Duodenal mucosa (tissue), 2 donors: ENCODE data around the gene SUSD6.
"Not testable (repeated sequence)": the region's sequence is repeated elsewhere in the genome, so short reads cannot be mapped to it uniquely, and the experiment has no call there.

Experiments used
- H3K27ac ChIP-seq: one replicate; pipeline ENCODE4 v1.7.0; 2013; ENCODE audit warnings: low read depth, low read length
- H3K27me3 ChIP-seq, 2 donors: one replicate each; pipeline ENCODE4 v1.7.0; 2013; ENCODE audit warnings: low read length in 2 of 2, control low read depth in 1 of 2; ENCODE audit not compliant: insufficient read depth in 2 of 2, control insufficient read depth in 1 of 2
- H3K36me3 ChIP-seq, 2 donors: one replicate each; pipeline ENCODE4 v1.7.0; 2013; ENCODE audit warnings: low read length in 2 of 2, control low read depth in 1 of 2; ENCODE audit not compliant: insufficient read depth in 2 of 2, control insufficient read depth in 1 of 2
- H3K4me1 ChIP-seq, 2 donors: one replicate each; pipeline ENCODE4 v1.7.0; 2013; ENCODE audit warnings: low read length in 2 of 2, control low read depth in 1 of 2; ENCODE audit not compliant: insufficient read depth in 2 of 2, control insufficient read depth in 1 of 2
- H3K4me3 ChIP-seq, 2 donors: one replicate each; pipeline ENCODE4 v1.7.0; 2013; ENCODE audit warnings: low read length in 2 of 2, low read depth in 1 of 2
- H3K9ac ChIP-seq, 2 donors: one replicate each; pipeline ENCODE4 v1.7.0; 2013; ENCODE audit warnings: low read length in 2 of 2, low read depth in 1 of 2
- H3K9me3 ChIP-seq, 2 donors: one replicate each; pipeline ENCODE4 v1.7.0; 2013; ENCODE audit warnings: low read length in 2 of 2, control low read depth in 1 of 2; ENCODE audit not compliant: control insufficient read depth in 1 of 2

SUSD6 gene

DNA sequence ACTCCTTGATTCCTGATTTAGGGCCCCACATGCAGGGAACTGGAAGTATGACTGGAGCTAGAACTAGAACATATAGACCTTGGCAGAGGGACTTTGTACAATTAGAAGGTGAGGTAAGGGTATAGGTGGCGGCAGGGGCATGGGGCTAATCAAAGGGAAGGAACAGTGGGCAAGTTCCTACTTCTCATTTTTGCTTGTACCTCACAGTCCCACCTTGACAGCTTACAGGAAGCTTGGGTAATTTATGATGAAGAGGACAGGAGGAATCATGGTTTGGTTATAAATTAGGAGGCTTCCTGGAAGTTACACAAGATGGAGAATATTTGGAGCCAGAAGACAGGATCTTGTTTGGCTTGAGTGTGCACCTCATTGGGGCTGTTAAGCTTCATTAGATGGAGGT, 33.4 kb downstream of the SUSD6 start:
- H3K9ac ChIP-seq: peak overlapping the region in 1 of 2 donors; percentile 20
- H3K27me3 ChIP-seq: no peaks in the 10 kb centered on the region
- H3K9me3 ChIP-seq: peaks cover 3 to 4% of the 10 kb centered on the region in 2 donors
- H3K36me3 ChIP-seq: no peaks in the 10 kb centered on the region
- peaks cover 58 to 59% of the 10 kb centered on the region in 2 donors for H3K4me1 ChIP-seq
- no peak overlapping the region for H3K27ac ChIP-seq
- peak overlapping the region in 1 of 2 donors; percentile 11 for H3K4me3 ChIP-seq

DNA sequence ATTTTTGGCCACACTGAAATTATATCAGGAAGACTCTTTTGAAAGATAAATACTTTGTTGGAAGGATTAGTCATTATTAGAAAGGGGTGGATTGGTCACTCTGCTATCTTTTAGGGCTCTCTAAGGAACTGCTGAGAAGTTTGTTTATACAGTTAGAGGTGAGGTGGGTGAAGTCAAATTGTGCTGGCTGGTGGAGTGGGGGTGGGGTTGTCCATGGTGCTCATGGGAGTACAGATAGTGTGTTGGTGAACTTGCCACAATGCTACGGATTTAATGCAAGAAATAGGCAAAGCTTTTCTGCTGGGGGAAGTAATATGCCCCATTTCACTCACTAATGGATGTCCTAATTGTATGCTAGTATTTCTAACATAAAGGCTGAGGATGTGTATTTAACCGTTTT, 35.8 kb downstream of the SUSD6 start:
- H3K27me3 ChIP-seq: no peaks in the 10 kb centered on the region
- H3K9ac ChIP-seq: no peak overlapping the region
- H3K9me3 ChIP-seq: no peaks in the 10 kb centered on the region
- H3K36me3 ChIP-seq: no peaks in the 10 kb centered on the region
- no peak overlapping the region for H3K27ac ChIP-seq
- H3K4me3 ChIP-seq: no peak overlapping the region
- H3K4me1 ChIP-seq: peaks cover 81 to 82% of the 10 kb centered on the region in 2 donors

DNA sequence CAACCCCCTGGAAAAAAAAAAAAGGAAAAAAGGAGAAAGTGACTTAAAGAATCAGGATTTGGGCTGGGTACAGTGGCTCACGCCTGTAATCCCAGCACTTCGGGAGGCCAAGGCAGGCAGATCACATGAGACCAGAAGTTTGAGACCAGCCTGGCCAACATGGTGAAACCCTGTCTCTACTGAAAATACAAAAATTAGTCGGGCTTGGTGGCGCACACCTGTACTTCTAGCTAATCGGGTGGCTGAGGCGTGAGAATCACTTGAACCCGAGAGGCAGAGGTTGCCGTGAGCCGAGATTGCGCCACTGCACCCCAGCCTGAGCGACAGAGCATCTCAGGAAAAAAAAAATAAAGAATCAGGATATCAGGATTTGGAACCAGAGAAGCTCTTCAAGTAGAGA, 36.2 kb downstream of the SUSD6 start:
- H3K4me3 ChIP-seq, H3K9me3 ChIP-seq, H3K9ac ChIP-seq, H3K27ac ChIP-seq, H3K27me3 ChIP-seq, H3K36me3 ChIP-seq: not testable (repeated sequence)
- peaks cover 84 to 85% of the 10 kb centered on the region in 2 donors for H3K4me1 ChIP-seq

DNA sequence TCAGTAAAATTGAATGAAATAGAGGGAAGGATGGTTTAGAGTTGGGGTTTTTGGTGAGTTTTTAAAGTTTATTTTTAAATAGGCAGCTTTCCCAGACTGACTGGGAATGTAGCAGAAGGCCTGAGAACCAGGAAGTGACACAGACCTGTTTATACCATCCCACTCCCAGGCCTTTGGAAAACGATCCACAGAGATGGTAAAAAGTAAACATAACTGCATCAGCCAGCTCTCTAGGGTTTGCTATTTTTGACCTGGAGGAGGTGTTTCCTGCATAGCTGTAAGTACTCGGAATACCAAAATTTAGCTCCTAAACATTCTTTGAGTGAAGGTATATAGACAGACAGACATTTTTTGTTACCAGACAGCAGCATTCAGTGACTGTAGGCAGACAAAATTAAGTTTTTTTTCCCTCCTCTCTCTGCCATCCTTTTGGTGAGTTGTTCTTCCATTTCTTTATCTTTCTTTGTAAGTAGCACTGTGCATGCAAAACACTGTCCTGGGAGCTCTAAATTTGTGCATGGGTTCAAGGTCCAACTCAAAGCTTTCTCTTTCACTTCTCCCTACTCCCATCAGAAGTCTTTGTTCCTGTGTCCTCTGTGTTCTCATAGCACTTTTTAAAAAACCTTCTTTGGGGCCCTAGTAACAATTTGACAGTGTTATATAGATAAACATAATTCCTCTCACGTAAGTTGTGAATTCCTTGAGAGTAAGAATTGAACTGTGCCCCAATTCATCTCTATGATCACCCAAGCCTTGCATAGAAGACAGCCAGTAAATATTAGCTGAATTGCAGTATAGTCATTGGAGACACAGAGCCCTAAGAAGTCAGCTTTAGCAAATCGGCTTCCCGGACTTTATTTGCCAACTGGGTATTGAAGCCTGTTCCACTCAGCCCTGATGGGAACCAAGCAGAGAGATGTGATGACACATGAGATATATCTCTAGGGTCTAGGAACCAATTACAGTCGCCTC, 37.4 kb downstream of the SUSD6 start:
- Histone ChIP-seq H3K27me3 (no peaks in the 10 kb centered on the region), H3K9me3 (no peaks in the 10 kb centered on the region), H3K9ac (peak overlapping the region; percentile 34 to 45), H3K4me1 (peaks cover 84 to 85% of the 10 kb centered on the region in 2 donors), H3K27ac (peak overlapping the region; percentile 57), H3K4me3 (peak overlapping the region; percentile 19 to 31), H3K36me3 (no peaks in the 10 kb centered on the region)

DNA sequence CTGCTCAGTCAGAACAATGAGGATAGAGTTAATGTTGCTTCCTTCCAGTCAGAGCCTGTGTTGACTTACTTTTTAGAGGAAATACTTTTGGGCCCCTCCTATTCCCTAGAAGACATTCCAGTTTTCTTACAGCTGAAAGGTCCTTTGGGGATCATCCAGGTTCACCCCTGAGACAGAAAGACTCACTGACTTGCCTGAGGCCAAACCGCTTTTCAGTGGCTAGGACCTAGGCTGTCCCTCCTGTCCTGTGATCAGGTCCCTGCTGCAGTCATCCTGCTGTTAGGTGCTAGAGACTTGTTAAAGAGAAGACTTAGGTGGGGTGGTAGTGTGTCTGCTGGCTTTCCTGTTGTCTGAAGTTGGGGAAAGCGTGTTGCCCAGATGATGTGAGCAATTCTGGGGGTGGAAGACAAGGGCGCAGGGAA, 39.6 kb downstream of the SUSD6 start:
- H3K4me1 ChIP-seq: peaks cover 84 to 86% of the 10 kb centered on the region in 2 donors
- peak overlapping the region; percentile 31 to 55 for H3K9ac ChIP-seq
- no peaks in the 10 kb centered on the region for H3K27me3 ChIP-seq
- H3K27ac ChIP-seq: peak overlapping the region; percentile 48
- H3K4me3 ChIP-seq: peak overlapping the region; percentile 11 to 38
- no peaks in the 10 kb centered on the region for H3K9me3 ChIP-seq
- H3K36me3 ChIP-seq: no peaks in the 10 kb centered on the region

DNA sequence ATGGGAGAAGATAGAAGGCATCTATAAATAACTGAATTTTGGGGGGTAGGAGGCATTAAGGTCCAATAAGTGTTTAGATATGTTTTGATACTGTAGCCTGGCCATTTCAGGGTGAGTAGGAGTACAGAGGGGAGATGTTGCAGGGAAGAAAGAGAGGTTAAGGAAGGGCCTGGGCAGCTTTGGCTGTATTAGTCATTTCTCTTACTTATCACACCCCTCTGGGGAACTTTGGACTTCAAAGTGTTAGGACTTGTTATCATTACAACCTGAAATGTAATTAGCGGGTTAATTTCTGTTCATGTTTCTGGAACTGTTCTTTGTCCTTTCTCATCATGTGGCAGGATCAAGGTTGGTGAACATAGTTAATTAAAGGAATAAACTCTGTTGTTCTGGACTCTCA, 40.3 kb downstream of the SUSD6 start:
- no peaks in the 10 kb centered on the region for H3K36me3 ChIP-seq
- H3K27ac ChIP-seq: peak overlapping the region; percentile 67
- no peaks in the 10 kb centered on the region for H3K9me3 ChIP-seq
- H3K4me1 ChIP-seq: peaks cover 86 to 89% of the 10 kb centered on the region in 2 donors
- H3K9ac ChIP-seq: peak overlapping the region; percentile 31 to 55
- H3K4me3 ChIP-seq: no peak overlapping the region
- H3K27me3 ChIP-seq: no peaks in the 10 kb centered on the region

DNA sequence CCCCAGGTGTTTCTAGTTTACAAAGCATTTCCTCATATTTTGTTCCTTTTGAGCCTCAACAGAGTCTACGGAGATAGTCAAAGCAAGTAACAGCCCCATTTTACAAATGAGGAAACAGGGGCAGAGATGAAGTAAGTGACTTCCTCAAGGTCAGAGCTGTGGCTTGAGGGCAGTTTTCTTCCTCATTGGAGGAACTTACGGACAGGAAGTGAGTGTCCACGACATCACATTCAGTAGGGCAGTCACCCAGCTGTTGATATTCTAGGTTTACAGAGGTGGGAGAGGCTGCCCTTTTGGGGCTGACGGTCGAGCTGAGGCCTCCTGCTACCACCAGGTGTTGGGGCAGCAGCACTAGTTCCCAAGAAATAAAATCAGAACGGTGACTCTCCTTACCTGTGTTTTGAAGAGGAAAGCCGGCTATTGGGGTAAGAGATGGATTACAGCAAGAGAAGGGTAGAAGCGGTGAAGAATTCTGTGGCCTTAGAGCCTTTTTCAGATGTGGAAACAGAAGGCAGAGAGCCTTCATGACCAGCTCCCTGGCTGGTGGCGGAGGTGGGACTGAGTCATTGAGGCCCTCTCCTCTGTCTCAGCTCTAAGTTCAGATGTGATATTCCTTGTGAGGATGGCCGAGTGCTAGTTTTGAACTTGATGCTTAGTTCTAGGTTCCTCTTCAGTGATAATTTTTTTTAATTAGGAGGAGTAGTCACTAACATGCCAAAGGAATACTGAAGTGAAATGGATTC, 41.7 kb downstream of the SUSD6 start:
- peak overlapping the region; percentile 4 to 18 for H3K9ac ChIP-seq
- peak overlapping the region in 1 of 2 donors; percentile 33 for H3K4me3 ChIP-seq
- no peaks in the 10 kb centered on the region for H3K36me3 ChIP-seq
- H3K4me1 ChIP-seq: peaks cover 80 to 91% of the 10 kb centered on the region in 2 donors
- H3K27ac ChIP-seq: peak overlapping the region; percentile 63
- H3K27me3 ChIP-seq: no peaks in the 10 kb centered on the region
- no peaks in the 10 kb centered on the region for H3K9me3 ChIP-seq

DNA sequence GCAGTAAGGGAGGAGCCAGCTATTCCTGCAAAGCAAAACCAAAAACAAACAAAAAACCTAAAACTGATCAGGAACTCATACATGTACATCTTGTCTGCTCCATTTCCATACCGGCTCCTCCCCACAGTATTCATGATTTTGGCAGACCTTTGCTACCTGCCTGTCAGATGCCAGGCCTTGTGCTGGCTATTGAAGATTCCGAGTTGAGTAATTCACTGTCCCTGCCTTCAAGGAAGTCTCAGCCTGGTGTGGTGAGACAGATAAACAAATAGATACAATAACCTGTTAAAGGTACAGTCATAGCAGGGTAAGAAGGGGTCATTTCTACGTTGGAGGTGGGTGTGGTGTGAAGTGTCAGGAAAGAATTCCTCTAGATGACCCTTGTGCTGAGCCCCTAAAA, 42.7 kb downstream of the SUSD6 start:
- H3K4me3 ChIP-seq: peak overlapping the region in 1 of 2 donors; percentile 11
- peak overlapping the region; percentile 8 to 21 for H3K9ac ChIP-seq
- no peaks in the 10 kb centered on the region for H3K9me3 ChIP-seq
- H3K36me3 ChIP-seq: no peaks in the 10 kb centered on the region
- H3K27ac ChIP-seq: peak overlapping the region; percentile 15
- H3K27me3 ChIP-seq: no peaks in the 10 kb centered on the region
- H3K4me1 ChIP-seq: peaks cover 80 to 91% of the 10 kb centered on the region in 2 donors

DNA sequence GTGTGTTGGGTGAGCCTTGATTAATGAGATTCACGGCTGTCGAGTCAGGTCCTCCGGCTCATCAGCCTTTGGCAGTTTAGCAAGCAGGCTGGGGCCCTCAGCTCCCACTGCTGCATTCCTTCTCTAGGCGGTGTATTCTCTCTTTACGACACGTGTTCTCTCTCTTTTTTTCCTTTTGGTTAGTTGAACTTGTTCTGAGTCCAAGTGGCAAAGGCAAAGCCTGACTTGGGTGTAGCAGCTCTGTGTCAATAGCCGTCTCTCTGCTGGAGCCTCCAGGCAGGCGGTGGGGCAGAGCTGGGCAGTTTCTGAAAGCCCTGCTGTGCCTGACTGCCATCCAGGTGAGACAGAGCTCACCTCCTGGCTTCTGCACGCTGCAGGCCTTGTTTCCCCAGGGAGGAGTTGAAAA, 46.6 kb downstream of the SUSD6 start:
- Histone ChIP-seq H3K36me3 (peaks cover 9 to 10% of the 10 kb centered on the region in 2 donors), H3K27ac (peak overlapping the region; percentile 59)

More for the DNA sequence above, 46.6 kb downstream of the SUSD6 start:
- Histone ChIP-seq H3K9me3 (no peaks in the 10 kb centered on the region), H3K27me3 (no peaks in the 10 kb centered on the region), H3K4me3 (peak overlapping the region; percentile 38), H3K9ac (peak overlapping the region; percentile 12 to 64), H3K4me1 (peaks cover 46 to 75% of the 10 kb centered on the region in 2 donors)
